ENCODE data around the gene ADCY4. TPM values are rescaled to one million over a fixed set of nuclear protein-coding genes. Genes with fewer than 3 reads are reported as not detected.
"Not testable (repeated sequence)": the region's sequence is repeated elsewhere in the genome, so short reads cannot be mapped to it uniquely, and the experiment has no call there.

ADCY4 gene
- total RNA-seq, 4 donors from 2014 or later = 3.1 to 23.1 (median 11.7) TPM

DNA sequence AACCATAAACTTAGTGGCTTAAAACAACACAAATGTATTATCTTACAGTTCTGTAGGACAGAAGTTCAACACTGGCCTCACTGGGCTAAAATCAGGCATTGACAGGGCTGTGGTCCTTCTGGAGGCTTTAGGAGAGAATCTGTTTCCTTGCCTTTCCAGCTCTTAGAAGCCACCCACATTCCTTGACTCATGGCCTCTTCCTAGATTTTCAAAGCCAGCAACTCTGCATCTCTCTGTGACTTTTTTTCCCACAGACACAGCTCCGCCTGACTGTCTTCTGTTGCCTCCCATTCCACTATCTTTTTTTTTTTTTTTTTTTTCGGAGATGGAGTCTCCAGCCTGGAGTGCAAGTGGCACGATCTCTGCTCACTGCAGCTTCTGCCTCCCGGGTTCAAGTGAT is 21.3 kb upstream of the ADCY4 start:
- Histone ChIP-seq H3K27ac (no peak overlapping the region), H3K27me3 (peaks cover 0 to 3% (median 0%) of the 10 kb centered on the region in 4 donors), H3K4me3 (no peak overlapping the region), H3K9me3 (no peaks in the 10 kb centered on the region), H3K4me1 (peaks cover 0 to 13% (median 12%) of the 10 kb centered on the region in 3 donors), H3K36me3 (no peaks in the 10 kb centered on the region)
- no peak for DNase-seq
- WGBS, 2 donors = 89 to 94% methylated on average over 4 of the region's 4 CpGs
- TF ChIP-seq, protein P1, sequence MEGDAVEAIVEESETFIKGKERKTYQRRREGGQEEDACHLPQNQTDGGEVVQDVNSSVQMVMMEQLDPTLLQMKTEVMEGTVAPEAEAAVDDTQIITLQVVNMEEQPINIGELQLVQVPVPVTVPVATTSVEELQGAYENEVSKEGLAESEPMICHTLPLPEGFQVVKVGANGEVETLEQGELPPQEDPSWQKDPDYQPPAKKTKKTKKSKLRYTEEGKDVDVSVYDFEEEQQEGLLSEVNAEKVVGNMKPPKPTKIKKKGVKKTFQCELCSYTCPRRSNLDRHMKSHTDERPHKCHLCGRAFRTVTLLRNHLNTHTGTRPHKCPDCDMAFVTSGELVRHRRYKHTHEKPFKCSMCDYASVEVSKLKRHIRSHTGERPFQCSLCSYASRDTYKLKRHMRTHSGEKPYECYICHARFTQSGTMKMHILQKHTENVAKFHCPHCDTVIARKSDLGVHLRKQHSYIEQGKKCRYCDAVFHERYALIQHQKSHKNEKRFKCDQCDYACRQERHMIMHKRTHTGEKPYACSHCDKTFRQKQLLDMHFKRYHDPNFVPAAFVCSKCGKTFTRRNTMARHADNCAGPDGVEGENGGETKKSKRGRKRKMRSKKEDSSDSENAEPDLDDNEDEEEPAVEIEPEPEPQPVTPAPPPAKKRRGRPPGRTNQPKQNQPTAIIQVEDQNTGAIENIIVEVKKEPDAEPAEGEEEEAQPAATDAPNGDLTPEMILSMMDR (IDR thresholded peaks at IDR 0.05) = no peak
- no peak for TF ChIP-seq POLR2A (IDR thresholded peaks at IDR 0.05)
- intact Hi-C loops (cut with DNase I) = no loop called here

- no peak for DNase-seq
Measured at GRCh38 chr14:24355009-24355408, 20.1 kb upstream of the ADCY4 start.

GRCh38 chr14:24354482-24354825 is 19.6 kb upstream of the ADCY4 start:
- H3K4me3 ChIP-seq; H3K36me3 ChIP-seq; intact Hi-C loops (cut with DNase I); DNase-seq; H3K27me3 ChIP-seq; H3K9me3 ChIP-seq: not testable (repeated sequence)
- Histone ChIP-seq H3K4me1 (peaks cover 0 to 13% (median 12%) of the 10 kb centered on the region in 3 donors), H3K27ac (peak overlapping the region in 2 of 4 donors; percentile 55 to 60)
- WGBS, 2 donors = 73 to 74% methylated on average over 3 of the region's 3 CpGs

More at GRCh38 chr14:24355009-24355408, 20.1 kb upstream of the ADCY4 start:
- H3K4me1 ChIP-seq = peaks cover 0 to 13% (median 12%) of the 10 kb centered on the region in 3 donors
- H3K27ac ChIP-seq = no peak overlapping the region
- TF ChIP-seq, protein P1 (IDR thresholded peaks at IDR 0.05) = no peak
- TF ChIP-seq POLR2A (IDR thresholded peaks at IDR 0.05) = no peak
- H3K36me3 ChIP-seq = no peaks in the 10 kb centered on the region
- H3K9me3 ChIP-seq = no peaks in the 10 kb centered on the region
- H3K27me3 ChIP-seq = peaks cover 0 to 3% (median 0%) of the 10 kb centered on the region in 4 donors
- no peak overlapping the region for H3K4me3 ChIP-seq
- WGBS, 2 donors = 70 to 72% methylated on average over 6 to 7 of the region's 7 CpGs
- intact Hi-C loops (cut with DNase I) = no loop called here

GRCh38 chr14:24353559-24354481 is 18.9 kb upstream of the ADCY4 start:
- peak overlapping the region in 2 of 4 donors; percentile 55 to 60 for H3K27ac ChIP-seq
- TF ChIP-seq POLR2A (IDR thresholded peaks at IDR 0.05) = no peak
- TF ChIP-seq, protein P1 (IDR thresholded peaks at IDR 0.05) = no peak

GRCh38 chr14:24351517-24351916 is 16.6 kb upstream of the ADCY4 start:
- Histone ChIP-seq H3K4me3 (no peak overlapping the region), H3K36me3 (no peaks in the 10 kb centered on the region), H3K4me1 (peaks cover 0 to 26% (median 17%) of the 10 kb centered on the region in 3 donors), H3K9me3 (no peaks in the 10 kb centered on the region), H3K27ac (no peak overlapping the region), H3K27me3 (peaks cover 0 to 8% (median 0%) of the 10 kb centered on the region in 4 donors)
- no peak for DNase-seq
- 34 to 36% methylated on average over 4 of the region's 4 CpGs for WGBS, 2 donors
- intact Hi-C loops (cut with DNase I) = no loop called here
- TF ChIP-seq, protein P1 (IDR thresholded peaks at IDR 0.05) = no peak
- no peak for TF ChIP-seq POLR2A (IDR thresholded peaks at IDR 0.05)

More at GRCh38 chr14:24353559-24354481, 18.9 kb upstream of the ADCY4 start:
- H3K36me3 ChIP-seq = no peaks in the 10 kb centered on the region
- peaks cover 0 to 13% (median 12%) of the 10 kb centered on the region in 3 donors for H3K4me1 ChIP-seq
- H3K4me3 ChIP-seq = no peak overlapping the region
- 76 to 82% methylated on average over 5 of the region's 5 CpGs for WGBS, 2 donors
- H3K27me3 ChIP-seq = peaks cover 0 to 3% (median 0%) of the 10 kb centered on the region in 4 donors
- intact Hi-C loops (cut with DNase I) = no loop called here
- H3K9me3 ChIP-seq = no peaks in the 10 kb centered on the region
- no peak for DNase-seq

Data from esophagus squamous epithelium (tissue), 5 donors.